Natural killer cell (primary cell): ENCODE measurements around the gene IGSF3. TPM values are rescaled to one million over a fixed set of nuclear protein-coding genes. Genes with fewer than 3 reads are reported as not detected.

Source experiments
- ATAC-seq, 3 donors: fragments of 150-1000 bp in 2 of 3; fragments of 200-7000 bp in 1 of 3; cut with Tn5 transposase; 1 replicate in 1 of 3; 2 replicates in 2 of 3; pipeline ENCODE4 v1.10.0; 2021; ENCODE audit warnings: mild to moderate bottlenecking in 2 of 3, moderate library complexity in 2 of 3
- DNase-seq, 2 donors: peaks; one replicate each; pipeline versions ENCODE4 v3.0.0 to v3.0.0-alpha.2; 2013 to 2021; ENCODE audit warnings: mixed read lengths in 1 of 2
- H3K27ac ChIP-seq: one replicate; pipeline ENCODE4 v1.5.1; 2013; ENCODE audit warnings: mild to moderate bottlenecking, low read length
- H3K27me3 ChIP-seq: one replicate; pipeline ENCODE4 v1.6.1; 2013; ENCODE audit warnings: low read length; ENCODE audit not compliant: control insufficient read depth, insufficient read depth
- H3K36me3 ChIP-seq: one replicate; pipeline ENCODE4 v1.6.1; 2013; ENCODE audit warnings: low read length; ENCODE audit not compliant: control insufficient read depth, insufficient read depth
- H3K4me1 ChIP-seq: one replicate; pipeline ENCODE4 v1.6.1; 2013; ENCODE audit warnings: low read length; ENCODE audit not compliant: control insufficient read depth, insufficient read depth
- H3K4me3 ChIP-seq: one replicate; pipeline ENCODE4 v1.5.1; 2013; ENCODE audit warnings: low read length
- H3K9me3 ChIP-seq: one replicate; pipeline ENCODE4 v1.6.1; 2013; ENCODE audit warnings: low read length; ENCODE audit not compliant: control insufficient read depth, insufficient read depth
- H3K27ac Mint-ChIP-seq, 2 donors: one replicate each; pipeline ENCODE4 v1.8.0; 2022; ENCODE audit warnings: mild to moderate bottlenecking in 2 of 2, mixed read lengths in 2 of 2, moderate library complexity in 1 of 2
- H3K27me3 Mint-ChIP-seq, 2 donors: one replicate each; pipeline ENCODE4 v1.8.0; 2022; ENCODE audit warnings: low read depth in 2 of 2, mixed read lengths in 2 of 2
- H3K36me3 Mint-ChIP-seq: one replicate; pipeline ENCODE4 v1.8.0; 2022; ENCODE audit warnings: mixed read lengths
- H3K4me1 Mint-ChIP-seq, 2 donors: one replicate each; pipeline ENCODE4 v1.8.0; 2022; ENCODE audit warnings: mixed read lengths in 2 of 2
- H3K4me3 Mint-ChIP-seq: one replicate; pipeline ENCODE4 v1.8.0; 2022; ENCODE audit warnings: mild to moderate bottlenecking, moderate library complexity, mixed read lengths
- H3K9me3 Mint-ChIP-seq, 2 donors: one replicate each; pipeline ENCODE4 v1.8.0; 2022; ENCODE audit warnings: mixed read lengths in 2 of 2
- WGBS: methylation state at CpG from one replicate; pipeline ENCODE4 v1.1.7; 2013; ENCODE audit warnings: missing lambda C conversion rate; ENCODE audit not compliant: insufficient coverage; 5-methylcytosine and 5-hydroxymethylcytosine counted together
- intact Hi-C: fragments of 100-400 bp; cut with micrococcal nuclease; formaldehyde crosslinking; loops from one replicate; pipeline ENCODE4 v1.14.2; 2022
- total RNA-seq, 4 donors: library from RNA; stranded (reverse); fragments of 120-200 nt in 1 of 4; gene quantifications; one replicate each; pipeline versions ENCODE4 v1.2.3 to v1.2.4, GENCODE V29; 2013 to 2022
- TF ChIP-seq, protein P1 (sequence below): fragments of 200-600 bp; IDR thresholded peaks from one replicate; pipeline ENCODE4 v1.8.0; 2022; ENCODE audit warnings: antibody characterized with exemption

Gene IGSF3
- total RNA-seq, 3 donors from 2014 or later (not counting 1 experiment from before 2014, with no cell fraction given): 0.05 to 0.14 TPM; not detected in 1

DNA sequence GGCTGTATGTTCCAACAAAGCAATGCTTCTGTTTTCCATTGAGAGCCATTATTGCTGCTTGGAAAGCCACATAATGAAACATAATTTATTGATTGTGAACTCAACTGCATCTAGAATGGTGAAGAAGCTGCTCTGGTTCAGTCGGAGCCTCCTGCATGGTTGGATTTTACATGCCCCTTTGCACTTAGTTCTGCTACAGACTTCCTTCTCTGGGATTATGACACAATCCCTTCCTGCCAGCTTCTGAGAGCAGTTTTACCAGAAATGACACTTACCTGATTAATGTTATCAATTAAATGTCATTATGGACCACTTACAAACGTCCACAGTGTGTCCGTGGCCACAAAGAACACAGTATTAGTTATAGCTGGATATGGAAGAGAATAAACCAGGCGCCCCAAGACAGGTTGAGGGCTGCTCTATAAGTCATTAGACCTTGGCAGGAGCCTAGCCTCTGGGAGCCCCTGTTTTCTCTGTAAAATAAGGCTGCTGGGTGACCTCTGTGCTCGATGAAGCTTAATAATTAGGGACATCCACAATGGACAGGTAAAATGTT is 89.7 kb downstream of the IGSF3 start:
- Histone ChIP-seq H3K4me3 (no peak overlapping the region), H3K9me3 (no peaks in the 10 kb centered on the region), H3K27me3 (no peaks in the 10 kb centered on the region), H3K36me3 (no peaks in the 10 kb centered on the region), H3K27ac (no peak overlapping the region), H3K4me1 (no peaks in the 10 kb centered on the region)
- WGBS: 77% methylated on average over 5 of the region's 5 CpGs
- H3K4me1 Mint-ChIP-seq: peaks cover 4 to 7% of the 10 kb centered on the region in 2 donors
- no peaks in the 10 kb centered on the region for H3K36me3 Mint-ChIP-seq
- TF ChIP-seq, protein P1, sequence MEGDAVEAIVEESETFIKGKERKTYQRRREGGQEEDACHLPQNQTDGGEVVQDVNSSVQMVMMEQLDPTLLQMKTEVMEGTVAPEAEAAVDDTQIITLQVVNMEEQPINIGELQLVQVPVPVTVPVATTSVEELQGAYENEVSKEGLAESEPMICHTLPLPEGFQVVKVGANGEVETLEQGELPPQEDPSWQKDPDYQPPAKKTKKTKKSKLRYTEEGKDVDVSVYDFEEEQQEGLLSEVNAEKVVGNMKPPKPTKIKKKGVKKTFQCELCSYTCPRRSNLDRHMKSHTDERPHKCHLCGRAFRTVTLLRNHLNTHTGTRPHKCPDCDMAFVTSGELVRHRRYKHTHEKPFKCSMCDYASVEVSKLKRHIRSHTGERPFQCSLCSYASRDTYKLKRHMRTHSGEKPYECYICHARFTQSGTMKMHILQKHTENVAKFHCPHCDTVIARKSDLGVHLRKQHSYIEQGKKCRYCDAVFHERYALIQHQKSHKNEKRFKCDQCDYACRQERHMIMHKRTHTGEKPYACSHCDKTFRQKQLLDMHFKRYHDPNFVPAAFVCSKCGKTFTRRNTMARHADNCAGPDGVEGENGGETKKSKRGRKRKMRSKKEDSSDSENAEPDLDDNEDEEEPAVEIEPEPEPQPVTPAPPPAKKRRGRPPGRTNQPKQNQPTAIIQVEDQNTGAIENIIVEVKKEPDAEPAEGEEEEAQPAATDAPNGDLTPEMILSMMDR: no peak
- peaks cover 24 to 47% of the 10 kb centered on the region in 2 donors for H3K27me3 Mint-ChIP-seq
- no peaks in the 10 kb centered on the region for H3K9me3 Mint-ChIP-seq
- no peak overlapping the region for H3K27ac Mint-ChIP-seq
- intact Hi-C loops: no loop called here
- no peak overlapping the region for H3K4me3 Mint-ChIP-seq
- DNase-seq: no peak
- ATAC-seq: no peak

DNA sequence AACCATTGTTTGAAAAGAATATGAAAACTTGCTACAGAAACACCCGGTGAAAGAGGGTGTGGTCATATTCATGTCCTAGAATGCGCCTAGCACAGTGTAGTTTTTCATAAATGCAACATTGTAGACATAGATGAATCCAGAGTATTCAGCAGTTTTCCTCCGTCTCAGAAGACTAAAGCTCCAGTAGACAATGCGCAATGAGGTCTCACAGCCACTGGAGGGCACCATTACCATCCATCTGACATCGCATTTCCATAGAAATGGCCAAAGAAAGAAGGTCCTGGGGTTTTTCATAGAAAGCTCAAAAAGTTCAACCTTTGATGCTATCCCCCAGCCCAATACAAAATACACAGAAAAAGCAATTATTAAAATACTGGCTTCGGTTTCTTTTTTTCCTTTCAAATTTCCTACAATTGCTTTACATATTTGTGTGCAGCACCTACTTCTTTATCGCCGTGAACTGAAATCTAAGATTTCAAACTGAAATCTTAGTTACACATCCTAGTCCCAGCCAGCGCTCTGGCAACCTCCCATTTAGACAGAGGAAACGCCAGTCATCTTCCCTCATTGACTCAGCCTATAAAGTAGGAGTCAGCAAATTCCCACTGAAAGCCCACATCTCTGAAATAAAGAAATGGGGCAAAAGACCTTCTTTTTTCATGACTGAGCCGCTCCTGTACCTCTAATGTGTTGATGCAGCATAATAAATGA is 92.8 kb downstream of the IGSF3 start:
- Mint-ChIP-seq H3K27me3 (peaks cover 19 to 37% of the 10 kb centered on the region in 2 donors), H3K9me3 (no peaks in the 10 kb centered on the region), H3K36me3 (no peaks in the 10 kb centered on the region), H3K4me1 (peaks cover 21 to 23% of the 10 kb centered on the region in 2 donors), H3K4me3 (peak overlapping the region; percentile 9), H3K27ac (no peak overlapping the region)
- ATAC-seq (no peak), DNase-seq (peak; percentile 47 to 84)
- Histone ChIP-seq H3K36me3 (no peaks in the 10 kb centered on the region), H3K27ac (no peak overlapping the region), H3K9me3 (no peaks in the 10 kb centered on the region), H3K4me3 (no peak overlapping the region), H3K4me1 (peaks cover 13% of the 10 kb centered on the region), H3K27me3 (no peaks in the 10 kb centered on the region)
- TF ChIP-seq, protein P1: peak; percentile 86
- WGBS: 31% methylated on average over 11 of the region's 11 CpGs
- intact Hi-C loops: loop anchor here (1.0 to 5.0 kb wide), 6 partner anchors 22 to 553 kb away; no protein-coding TSS in a partner anchor

GRCh38 chr1:116573431-116574095 is 94.0 kb downstream of the IGSF3 start:
- no peaks in the 10 kb centered on the region for H3K36me3 Mint-ChIP-seq
- WGBS: 80% methylated on average over 6 of the region's 7 CpGs
- Histone ChIP-seq H3K9me3 (no peaks in the 10 kb centered on the region), H3K36me3 (no peaks in the 10 kb centered on the region), H3K4me1 (peaks cover 24% of the 10 kb centered on the region), H3K27ac (no peak overlapping the region), H3K4me3 (no peak overlapping the region), H3K27me3 (no peaks in the 10 kb centered on the region)
- no peaks in the 10 kb centered on the region for H3K9me3 Mint-ChIP-seq
- H3K27ac Mint-ChIP-seq: no peak overlapping the region
- TF ChIP-seq, protein P1: no peak
- no peak for ATAC-seq
- intact Hi-C loops: loop anchor here (1.0 to 5.0 kb wide), 6 partner anchors 23 to 554 kb away; no protein-coding TSS in a partner anchor
- H3K4me1 Mint-ChIP-seq: peaks cover 33 to 35% of the 10 kb centered on the region in 2 donors
- no peak for DNase-seq
- H3K4me3 Mint-ChIP-seq: no peak overlapping the region
- H3K27me3 Mint-ChIP-seq: peaks cover 19 to 37% of the 10 kb centered on the region in 2 donors
